ENCODE data around the gene DNASE2B.
A peak's percentile ranks its signal among the peaks of the same experiment; 100 is the strongest.

The DNASE2B gene

DNA sequence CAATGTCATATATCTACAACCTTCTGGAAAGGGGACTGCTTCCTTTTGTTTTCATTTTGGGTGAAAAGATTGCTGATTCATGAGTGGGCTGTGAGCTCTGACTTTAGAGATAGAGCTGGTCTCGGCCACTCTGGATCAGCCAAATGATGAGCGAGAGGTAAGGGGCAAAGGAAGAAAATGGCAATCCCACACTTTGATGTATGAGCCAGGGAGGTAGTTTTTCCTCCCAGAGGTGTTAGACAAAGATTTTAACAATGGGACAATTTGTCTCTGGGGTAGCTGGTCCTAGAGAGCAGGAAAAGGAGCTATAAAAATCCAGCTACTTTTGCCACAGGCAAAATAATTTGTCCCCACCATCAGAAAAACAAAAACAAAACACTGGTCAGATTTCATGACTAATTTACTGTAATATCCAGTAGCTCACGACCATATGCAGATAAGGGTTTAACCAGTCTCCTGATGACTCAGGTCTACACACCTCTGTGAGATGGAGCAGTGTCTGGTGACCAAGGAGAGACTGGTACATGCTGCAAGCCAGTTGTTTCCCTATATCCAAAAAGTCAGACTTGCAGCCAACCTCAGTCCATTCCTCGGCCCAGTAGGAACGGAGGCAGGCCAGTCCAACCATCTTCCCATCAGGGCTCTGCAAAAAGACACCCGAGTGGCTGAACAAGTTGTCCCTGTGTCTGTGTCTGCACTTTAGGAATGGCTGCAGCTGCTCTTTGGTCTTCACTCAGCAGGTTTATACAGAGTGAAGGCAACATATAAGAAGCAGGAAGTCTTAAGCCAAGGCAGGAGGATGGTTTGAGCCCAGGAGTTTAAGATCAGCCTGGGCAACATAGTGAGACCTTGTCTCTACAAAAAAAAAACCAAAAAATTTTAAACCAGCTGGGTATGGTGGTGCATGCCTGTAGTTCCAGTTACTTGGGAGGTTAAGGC lies 29.2 kb downstream of the DNASE2B start:
- TF ChIP-seq, protein P1, sequence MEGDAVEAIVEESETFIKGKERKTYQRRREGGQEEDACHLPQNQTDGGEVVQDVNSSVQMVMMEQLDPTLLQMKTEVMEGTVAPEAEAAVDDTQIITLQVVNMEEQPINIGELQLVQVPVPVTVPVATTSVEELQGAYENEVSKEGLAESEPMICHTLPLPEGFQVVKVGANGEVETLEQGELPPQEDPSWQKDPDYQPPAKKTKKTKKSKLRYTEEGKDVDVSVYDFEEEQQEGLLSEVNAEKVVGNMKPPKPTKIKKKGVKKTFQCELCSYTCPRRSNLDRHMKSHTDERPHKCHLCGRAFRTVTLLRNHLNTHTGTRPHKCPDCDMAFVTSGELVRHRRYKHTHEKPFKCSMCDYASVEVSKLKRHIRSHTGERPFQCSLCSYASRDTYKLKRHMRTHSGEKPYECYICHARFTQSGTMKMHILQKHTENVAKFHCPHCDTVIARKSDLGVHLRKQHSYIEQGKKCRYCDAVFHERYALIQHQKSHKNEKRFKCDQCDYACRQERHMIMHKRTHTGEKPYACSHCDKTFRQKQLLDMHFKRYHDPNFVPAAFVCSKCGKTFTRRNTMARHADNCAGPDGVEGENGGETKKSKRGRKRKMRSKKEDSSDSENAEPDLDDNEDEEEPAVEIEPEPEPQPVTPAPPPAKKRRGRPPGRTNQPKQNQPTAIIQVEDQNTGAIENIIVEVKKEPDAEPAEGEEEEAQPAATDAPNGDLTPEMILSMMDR (IDR thresholded peaks at IDR 0.05; ENCODE audit: low read depth, low read length): no peak
- no peak for DNase-seq (ENCODE audit: extremely low read depth, low read depth)

DNA sequence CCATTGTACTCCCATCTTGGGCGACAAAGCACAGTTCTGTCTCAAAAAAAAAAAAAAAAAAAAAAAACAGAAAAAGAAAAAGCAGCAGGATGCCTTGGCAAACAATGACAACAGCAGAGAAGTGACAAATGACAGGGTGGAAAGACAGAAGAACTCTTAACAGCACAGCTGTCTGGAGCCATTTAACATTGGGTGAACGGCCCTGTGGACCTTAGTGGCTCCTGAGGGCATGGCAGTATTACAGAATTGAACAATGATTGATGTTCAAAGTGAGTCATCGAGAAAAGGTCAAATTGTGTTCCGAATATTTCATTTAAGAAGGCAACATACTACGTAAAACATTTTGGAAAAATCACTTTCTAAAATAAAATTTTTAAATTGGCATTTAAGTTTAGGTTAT lies 30.0 kb downstream of the DNASE2B start:
- DNase-seq (ENCODE audit: extremely low read depth, low read depth): no peak
- TF ChIP-seq, protein P1 (IDR thresholded peaks at IDR 0.05; ENCODE audit: low read depth, low read length): no peak

DNA sequence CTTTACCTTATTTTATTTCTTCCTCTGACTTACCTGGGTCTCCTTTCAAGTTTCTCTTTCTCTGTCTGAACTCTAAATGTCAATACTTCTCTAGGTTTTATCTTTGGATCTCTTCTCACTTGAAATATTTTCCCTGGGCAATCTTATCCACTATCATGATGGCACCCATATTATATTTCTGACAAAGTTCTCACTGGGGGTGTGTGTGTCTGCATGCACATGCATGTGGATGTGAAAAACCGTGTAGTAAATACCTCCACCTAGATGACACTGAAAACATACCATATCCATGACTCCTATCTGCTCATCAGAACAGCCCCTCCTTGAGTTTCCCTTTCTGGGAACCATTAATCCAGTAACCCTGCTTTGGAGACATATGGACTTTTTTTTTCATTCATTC lies 30.9 kb downstream of the DNASE2B start:
- no peak for DNase-seq (ENCODE audit: extremely low read depth, low read depth)
- TF ChIP-seq, protein P1 (IDR thresholded peaks at IDR 0.05; ENCODE audit: low read depth, low read length): no peak

DNA sequence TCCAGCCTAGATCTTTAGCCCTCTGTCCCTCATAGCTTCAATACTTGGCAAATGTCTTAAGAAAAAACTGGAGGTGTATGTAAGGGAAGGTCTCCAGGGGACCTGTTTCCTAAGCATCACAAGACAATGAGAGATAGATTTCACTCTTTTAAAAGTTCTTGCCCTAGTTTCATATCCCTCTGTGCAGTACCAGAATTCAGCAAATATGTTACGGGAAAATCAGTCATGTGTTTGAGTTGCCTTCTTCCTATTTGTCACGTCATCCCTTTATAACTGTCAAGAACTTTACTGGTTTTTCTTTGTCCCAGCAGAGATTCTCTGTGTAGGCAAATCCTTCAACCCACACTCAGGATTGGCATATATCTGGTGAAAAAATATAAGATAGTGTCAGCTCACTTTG lies 32.3 kb downstream of the DNASE2B start:
- TF ChIP-seq, protein P1 (IDR thresholded peaks at IDR 0.05; ENCODE audit: low read depth, low read length): no peak
- no peak for DNase-seq (ENCODE audit: extremely low read depth, low read depth)

DNA sequence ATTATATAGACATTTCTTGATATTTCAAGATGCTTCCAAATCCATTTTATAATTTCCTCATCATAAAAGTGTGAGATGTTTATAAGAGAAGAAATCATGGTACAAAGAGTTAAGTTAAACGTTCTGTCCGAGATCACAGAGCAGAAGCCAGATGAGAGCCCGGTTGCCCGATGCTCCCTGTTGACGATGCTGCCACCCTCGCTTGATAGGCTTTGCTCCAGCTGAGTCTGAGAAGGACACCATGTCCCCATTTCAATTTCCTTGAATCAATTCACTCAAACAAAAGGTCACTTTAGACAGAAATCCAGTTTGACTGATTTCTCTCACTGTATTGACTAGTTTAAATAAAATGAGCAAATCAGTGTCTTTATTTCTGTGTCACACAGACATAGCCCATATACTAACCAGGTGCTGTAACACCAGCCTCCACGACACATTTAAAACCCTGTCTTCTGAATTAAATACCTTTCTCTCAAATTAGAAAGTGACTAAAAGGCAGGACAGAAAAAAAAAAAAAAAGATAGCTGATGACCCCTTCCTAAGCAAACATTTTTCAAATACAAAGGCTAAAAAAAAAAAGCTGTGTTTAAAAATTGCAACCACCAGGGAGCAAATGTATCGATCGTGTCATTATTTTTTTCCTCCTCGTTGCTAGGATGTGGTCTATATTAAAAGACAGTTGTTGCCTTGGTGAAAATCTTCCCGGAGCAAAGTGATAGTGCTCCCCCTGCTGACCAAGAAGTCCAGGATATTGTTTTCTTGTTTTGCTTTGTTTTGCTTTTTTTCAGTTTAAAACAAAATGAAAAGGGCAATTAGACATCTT lies 35.2 kb downstream of the DNASE2B start:
- TF ChIP-seq, protein P1 (IDR thresholded peaks at IDR 0.05; ENCODE audit: low read depth, low read length): peak; percentile 72
- peak; percentile 55 for DNase-seq (ENCODE audit: extremely low read depth, low read depth)

DNA sequence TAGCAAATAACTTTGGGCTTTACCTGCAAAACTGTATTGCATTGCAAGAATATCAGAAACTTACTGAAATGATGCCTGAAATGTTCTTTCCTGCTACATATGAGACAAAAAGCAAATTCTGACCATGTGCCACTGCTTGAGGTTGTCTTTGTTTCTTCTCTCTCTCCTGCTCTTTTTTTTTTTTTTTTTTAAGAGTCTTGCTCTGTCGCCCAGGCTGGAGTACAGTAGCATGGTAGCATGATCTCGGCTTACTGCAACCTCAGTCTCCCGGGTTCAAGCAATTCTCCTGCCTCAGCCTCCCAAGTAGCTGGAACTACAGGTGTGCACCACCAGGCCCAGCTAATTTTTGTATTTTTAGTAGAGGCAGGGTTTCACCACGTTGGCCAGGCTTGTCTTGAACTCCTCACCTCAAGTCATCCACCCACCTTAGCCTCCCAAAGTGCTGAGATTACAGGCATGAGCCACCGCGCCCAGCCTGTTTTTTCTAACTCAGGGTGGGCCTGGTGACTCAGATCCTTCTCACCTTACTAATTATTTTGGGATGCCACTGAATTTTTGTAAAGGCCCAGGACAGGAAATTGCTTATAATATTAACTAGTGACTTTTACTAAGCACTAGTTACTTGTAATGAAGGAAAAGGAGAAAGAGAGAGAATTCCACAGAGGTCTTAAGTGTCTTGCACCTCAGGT lies 35.9 kb downstream of the DNASE2B start:
- DNase-seq (ENCODE audit: extremely low read depth, low read depth): no peak
- TF ChIP-seq, protein P1 (IDR thresholded peaks at IDR 0.05; ENCODE audit: low read depth, low read length): no peak

All from AG09319 (cell line).